Activated T-cell treated with anti-CD3 and anti-CD28 coated beads, Interleukin-2, amount 50 U/mL, for 4 hours (primary cell): Measurements from ENCODE around the gene UHRF1. TPM values are rescaled to one million over a fixed set of nuclear protein-coding genes. Genes with fewer than 3 reads are reported as not detected.
"Not testable (repeated sequence)": the region's sequence is repeated elsewhere in the genome, so short reads cannot be mapped to it uniquely, and the experiment has no call there.

Experiments used
- ATAC-seq, 2 donors: fragments of 200-7000 bp; cut with Tn5 transposase; one replicate each; pipeline ENCODE4 v1.10.0; 2021
- DNase-seq: peaks from one replicate; pipeline ENCODE4 v3.0.0-alpha.2; 2020
- H3K27me3 Mint-ChIP-seq: one replicate; pipeline ENCODE4 v1.8.0; 2021; ENCODE audit warnings: low read depth, mixed read lengths
- H3K36me3 Mint-ChIP-seq: one replicate; pipeline ENCODE4 v1.8.0; 2022; ENCODE audit warnings: mixed read lengths; ENCODE audit not compliant: insufficient read depth
- H3K4me1 Mint-ChIP-seq: one replicate; pipeline ENCODE4 v1.8.0; 2021; ENCODE audit warnings: low read depth, mixed read lengths
- H3K4me3 Mint-ChIP-seq: one replicate; pipeline ENCODE4 v1.8.0; 2021; ENCODE audit warnings: mild to moderate bottlenecking, moderate library complexity, mixed read lengths
- H3K9me3 Mint-ChIP-seq: one replicate; pipeline ENCODE4 v1.8.0; 2021; ENCODE audit warnings: mixed read lengths
- total RNA-seq, 3 donors: library from RNA; stranded (reverse); gene quantifications; one replicate each; pipeline ENCODE4 v1.2.1, GENCODE V29; 2021

The UHRF1 gene
- 100 to 1,000 TPM; 148 to 221 (median 173) TPM for total RNA-seq

DNA sequence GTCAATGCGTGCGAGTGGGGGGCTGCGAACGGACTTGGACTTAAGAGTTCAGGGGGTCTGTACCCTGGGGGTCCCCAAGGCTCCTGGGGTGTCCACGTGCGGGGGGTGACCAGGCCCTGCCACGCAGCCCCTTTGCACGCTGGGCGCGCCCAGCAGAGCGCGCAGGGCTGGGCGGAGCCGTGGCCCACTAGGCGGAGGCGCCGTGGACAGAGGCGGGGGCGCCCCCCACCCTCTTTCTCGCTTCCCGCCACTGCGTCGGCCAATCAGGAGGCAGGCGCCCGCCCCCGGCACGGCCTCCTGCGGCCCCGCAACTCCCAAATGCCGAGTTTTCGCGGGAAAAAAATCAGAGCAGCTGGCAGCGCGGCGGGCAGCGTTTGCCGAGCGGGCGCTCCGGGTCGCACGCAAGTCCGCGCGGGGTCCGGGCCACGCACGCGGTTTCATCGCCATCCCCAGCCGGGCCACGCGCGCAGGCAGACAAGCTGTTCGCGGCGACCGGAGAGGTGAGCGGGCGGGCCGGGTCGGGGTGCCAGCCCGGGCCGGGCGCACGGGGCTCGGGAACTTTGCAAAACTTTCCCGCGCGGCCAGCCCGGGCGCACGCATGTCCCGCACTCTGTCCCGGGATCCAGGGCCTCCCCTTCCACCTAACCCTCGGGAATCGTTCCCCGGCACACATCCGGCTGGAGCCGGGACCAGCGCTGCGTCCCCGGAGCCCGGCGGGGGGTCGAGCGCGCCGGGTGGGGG lies at the start of gene UHRF1:
Gene UHRF1, plus strand, starts transcription at position 346 of the 741 bp plus-strand sequence. CDS start 1,385 bp downstream, outside the sequence.
- H3K36me3 Mint-ChIP-seq: peaks cover 7% of the 10 kb centered on the region
- DNase-seq: no peak
- no peaks in the 10 kb centered on the region for H3K9me3 Mint-ChIP-seq

DNA sequence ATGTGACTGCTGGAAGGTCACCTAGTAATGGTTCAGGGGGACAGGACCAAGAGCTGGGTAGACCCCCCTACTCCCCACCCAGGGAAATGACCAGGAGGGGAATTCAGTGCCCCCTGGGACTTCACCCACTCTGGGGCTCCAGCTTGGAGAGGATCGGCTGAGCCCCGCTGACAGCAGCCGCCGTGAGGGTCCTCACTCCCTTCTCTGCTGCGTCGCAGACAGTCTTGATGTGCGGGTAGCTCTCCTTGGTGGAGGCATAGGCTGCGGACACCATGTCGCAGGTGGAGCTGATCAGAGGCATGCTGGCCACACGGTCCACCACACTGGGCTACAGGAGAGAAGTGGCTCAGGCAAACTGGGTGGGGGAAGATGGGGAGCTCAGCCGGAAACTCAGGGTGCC lies 49.6 kb upstream of the UHRF1 start:
- no peak overlapping the region for H3K4me3 Mint-ChIP-seq
- no peaks in the 10 kb centered on the region for H3K36me3 Mint-ChIP-seq
- no peak for ATAC-seq
- no peaks in the 10 kb centered on the region for H3K4me1 Mint-ChIP-seq
- no peak for DNase-seq
- no peaks in the 10 kb centered on the region for H3K27me3 Mint-ChIP-seq
- H3K9me3 Mint-ChIP-seq: no peaks in the 10 kb centered on the region

More for the DNA sequence above, at the start of gene UHRF1:
- ATAC-seq: peak; percentile 54 to 62
- peak within 1 kb of the TSS; percentile 82 for H3K4me3 Mint-ChIP-seq
- H3K27me3 Mint-ChIP-seq: no peaks in the 10 kb centered on the region
- peaks cover 50% of the 10 kb centered on the region for H3K4me1 Mint-ChIP-seq

DNA sequence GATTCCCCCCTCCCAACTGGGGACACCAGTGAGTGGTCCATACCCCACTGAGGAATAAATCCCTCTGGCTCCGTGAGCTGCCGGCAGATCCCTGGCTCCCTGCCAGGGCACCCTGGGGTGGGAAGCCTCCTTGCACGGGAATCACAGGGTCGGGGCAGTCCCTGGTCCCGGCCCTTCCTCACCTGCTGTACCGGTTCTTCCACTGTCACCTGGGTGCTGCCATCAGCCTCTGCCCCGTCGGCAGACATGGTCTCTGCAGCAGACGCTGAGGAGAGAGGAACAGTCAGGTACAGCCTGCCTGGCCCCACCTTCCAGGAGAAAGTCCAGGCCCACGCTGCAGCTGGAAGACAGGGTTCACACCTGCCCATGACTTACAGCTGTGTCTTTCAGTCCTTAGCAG lies 48.2 kb upstream of the UHRF1 start:
- Mint-ChIP-seq H3K9me3 (no peaks in the 10 kb centered on the region), H3K4me3 (no peak overlapping the region), H3K4me1 (no peaks in the 10 kb centered on the region), H3K36me3 (no peaks in the 10 kb centered on the region), H3K27me3 (no peaks in the 10 kb centered on the region)
- ATAC-seq (no peak), DNase-seq (no peak)

DNA sequence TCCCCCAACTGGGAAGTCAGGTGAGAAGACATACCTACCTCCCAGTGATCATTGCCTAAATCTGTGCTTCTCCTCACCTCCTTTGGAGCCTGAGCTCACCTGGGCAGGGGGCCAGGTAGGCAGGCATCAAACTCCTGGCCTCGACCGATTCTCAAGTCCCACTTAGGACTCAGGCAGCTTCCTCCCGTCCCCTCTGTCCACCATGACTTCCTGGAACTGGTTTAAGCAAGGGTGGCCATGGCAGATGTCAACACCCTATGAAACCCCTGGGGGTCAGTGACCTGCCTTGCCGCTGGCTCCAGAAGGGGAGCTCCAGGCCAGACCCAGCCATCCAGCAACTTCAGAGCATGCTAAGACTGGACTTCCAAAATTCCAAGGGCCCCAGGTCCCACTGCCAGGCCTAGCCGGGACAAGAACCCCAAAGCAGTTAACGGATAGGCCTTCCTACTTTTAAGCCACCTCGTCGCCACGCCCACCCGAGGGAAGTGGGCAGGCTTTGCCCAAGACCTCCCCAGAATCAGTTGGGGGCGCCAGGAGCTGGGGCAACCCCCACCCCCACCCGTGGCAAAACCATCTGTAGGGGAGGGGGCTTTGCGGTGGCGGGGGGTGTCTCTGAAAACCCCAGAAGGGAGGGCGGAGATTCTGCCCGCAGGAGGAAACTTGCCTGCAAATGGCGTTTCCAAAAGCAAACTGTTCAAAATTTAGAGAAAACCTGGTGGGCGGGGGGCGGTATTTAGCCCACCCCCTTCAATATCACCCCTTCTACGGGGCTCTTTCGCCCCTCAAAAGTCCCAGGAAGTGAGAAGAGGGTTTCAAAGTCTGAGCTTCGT lies 42.5 kb upstream of the UHRF1 start:
- H3K9me3 Mint-ChIP-seq: no peaks in the 10 kb centered on the region
- H3K36me3 Mint-ChIP-seq: no peaks in the 10 kb centered on the region
- peaks cover 16% of the 10 kb centered on the region for H3K4me1 Mint-ChIP-seq
- peak; percentile 57 for DNase-seq
- peak overlapping the region; percentile 82 for H3K4me3 Mint-ChIP-seq
- H3K27me3 Mint-ChIP-seq: no peaks in the 10 kb centered on the region
- ATAC-seq: no peak

DNA sequence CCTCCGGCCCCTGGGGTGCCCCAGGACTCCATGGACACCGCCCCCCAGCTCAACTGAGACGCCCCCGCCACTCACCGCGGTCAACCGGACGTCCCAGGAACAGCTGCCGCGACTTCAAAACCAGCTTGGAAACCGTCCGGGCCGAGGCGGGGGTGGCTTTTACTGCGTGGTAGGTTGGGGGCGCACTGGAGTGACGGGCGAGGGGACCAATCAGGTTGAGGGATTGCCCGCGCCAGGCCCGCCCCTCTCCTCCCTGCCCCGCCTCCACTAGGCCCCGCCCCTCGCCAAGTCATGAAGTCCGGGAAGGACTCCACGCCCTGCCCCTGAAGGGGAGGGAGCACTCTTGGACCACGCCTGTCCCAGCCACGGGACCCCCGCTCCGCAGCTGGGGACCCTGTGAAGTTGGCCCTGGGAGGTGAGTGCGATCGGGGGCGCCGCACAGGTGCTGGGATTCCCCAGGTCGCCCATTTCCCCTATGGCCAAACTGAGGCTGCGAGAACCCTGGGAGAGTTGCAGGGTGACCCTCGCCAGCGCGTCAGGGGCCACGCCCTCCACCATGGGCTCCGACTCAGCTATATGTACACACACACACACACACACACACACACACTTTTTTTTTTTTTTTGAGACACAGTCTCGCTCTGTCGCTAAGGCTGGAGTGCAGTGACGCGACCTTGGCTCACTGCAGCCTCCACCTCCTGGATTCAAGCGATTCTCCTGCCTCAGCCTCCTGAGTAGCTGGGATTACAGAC lies 41.6 kb upstream of the UHRF1 start, which contains the start of gene PLIN3:
Gene PLIN3, minus strand, starts transcription at position 134 of the 752 bp plus-strand sequence. CDS start 6,273 bp downstream, outside the sequence.
- Mint-ChIP-seq H3K4me3 (peak within 1 kb of the TSS; percentile 82), H3K36me3 (no peaks in the 10 kb centered on the region), H3K9me3 (no peaks in the 10 kb centered on the region)

DNA sequence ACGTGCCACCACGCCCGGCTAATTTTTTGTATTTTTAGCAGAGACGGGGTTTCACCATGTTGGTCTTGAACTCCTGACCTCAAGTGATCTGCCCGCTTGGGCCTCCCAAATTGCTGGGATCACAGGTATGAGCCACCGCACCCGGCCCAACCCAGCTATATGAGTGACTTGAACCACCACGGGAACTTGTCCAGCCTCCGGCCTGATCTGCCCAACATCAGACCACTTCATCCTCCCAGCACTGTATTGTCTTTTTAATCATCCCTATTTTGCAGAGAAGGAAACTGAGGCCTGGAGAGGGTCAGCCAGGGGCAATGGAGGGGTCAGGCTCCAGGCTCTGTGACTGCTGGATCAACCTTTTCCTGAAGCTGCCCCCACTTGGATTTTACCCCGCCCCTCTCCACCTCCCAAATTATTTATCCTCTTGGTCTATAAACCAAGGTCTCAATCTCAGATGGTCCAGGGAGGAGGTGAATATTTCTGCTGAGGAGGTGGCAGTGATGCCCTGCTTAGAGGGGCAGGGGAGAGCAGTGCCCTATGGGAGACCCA lies 40.9 kb upstream of the UHRF1 start:
- Mint-ChIP-seq H3K36me3 (no peaks in the 10 kb centered on the region), H3K4me1 (peaks cover 21% of the 10 kb centered on the region), H3K9me3 (no peaks in the 10 kb centered on the region), H3K4me3 (peak overlapping the region; percentile 82), H3K27me3 (peaks cover 3% of the 10 kb centered on the region)
- ATAC-seq: no peak
- no peak for DNase-seq

More for the DNA sequence above, 41.6 kb upstream of the UHRF1 start, which contains the start of gene PLIN3:
- ATAC-seq: peak; percentile 95 to 96
- peak; percentile 91 for DNase-seq
- Mint-ChIP-seq H3K27me3 (peaks cover 3% of the 10 kb centered on the region), H3K4me1 (peaks cover 20% of the 10 kb centered on the region)

DNA sequence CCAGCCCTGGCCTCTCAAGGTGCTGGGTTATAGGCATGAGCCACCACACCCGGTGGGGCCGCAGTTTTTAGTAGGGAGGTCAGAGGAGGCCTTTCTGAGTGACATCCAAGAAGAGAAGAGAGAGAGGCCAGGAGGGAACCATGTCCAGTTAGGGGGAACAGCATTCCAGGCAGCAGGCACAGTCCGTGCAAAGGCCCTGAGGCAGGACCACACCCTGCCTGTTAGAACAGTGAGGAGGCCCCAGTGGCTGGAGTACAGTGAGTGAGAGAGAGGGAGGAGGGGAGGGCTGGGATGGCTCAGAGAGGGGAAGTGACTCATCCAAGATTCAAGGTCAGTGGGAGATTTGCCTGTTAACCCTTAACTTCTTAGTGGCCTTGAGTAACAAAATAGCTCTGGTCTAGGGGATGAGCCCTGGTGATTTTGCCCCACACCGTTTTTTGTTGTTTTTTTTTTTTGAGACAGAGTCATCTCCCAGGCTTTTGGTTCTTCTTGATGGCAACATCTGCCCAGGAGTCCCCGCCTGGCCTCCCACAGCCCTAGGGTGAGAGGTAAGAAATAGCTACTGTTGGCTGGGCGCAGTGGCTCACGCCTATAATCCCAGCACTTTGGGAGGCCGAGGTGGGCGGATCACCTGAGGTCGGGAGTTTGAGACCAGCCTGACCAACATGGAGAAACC lies 39.1 kb upstream of the UHRF1 start:
- ATAC-seq: peak in 1 of 2 donors; percentile 16
- no peak for DNase-seq
- H3K4me1 Mint-ChIP-seq: peaks cover 21% of the 10 kb centered on the region
- no peaks in the 10 kb centered on the region for H3K9me3 Mint-ChIP-seq
- no peaks in the 10 kb centered on the region for H3K36me3 Mint-ChIP-seq
- H3K4me3 Mint-ChIP-seq: no peak overlapping the region
- peaks cover 3% of the 10 kb centered on the region for H3K27me3 Mint-ChIP-seq

DNA sequence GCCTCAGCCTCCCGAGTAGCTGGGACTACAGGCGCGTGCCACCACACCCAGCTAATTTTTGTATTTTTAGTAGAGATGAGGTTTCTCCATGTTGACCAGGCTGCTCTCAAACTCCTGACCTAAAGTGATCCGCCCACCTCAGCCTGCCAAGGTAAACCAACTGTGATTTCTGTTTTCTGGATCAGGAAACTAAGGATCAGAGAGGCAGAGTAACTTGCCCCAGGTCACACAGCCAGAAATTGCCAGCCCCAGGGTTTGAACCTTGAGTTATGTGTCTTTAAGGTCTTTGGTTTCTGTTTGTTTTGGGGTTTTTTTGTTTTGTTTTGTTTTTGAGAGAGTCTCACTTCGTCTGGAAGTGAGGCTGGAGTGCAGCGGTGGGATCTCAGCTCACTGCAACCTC lies 37.6 kb upstream of the UHRF1 start:
- Mint-ChIP-seq H3K9me3 (no peaks in the 10 kb centered on the region), H3K4me3 (no peak overlapping the region), H3K36me3 (no peaks in the 10 kb centered on the region), H3K27me3 (peaks cover 3% of the 10 kb centered on the region), H3K4me1 (peaks cover 15% of the 10 kb centered on the region)
- ATAC-seq: no peak
- no peak for DNase-seq

DNA sequence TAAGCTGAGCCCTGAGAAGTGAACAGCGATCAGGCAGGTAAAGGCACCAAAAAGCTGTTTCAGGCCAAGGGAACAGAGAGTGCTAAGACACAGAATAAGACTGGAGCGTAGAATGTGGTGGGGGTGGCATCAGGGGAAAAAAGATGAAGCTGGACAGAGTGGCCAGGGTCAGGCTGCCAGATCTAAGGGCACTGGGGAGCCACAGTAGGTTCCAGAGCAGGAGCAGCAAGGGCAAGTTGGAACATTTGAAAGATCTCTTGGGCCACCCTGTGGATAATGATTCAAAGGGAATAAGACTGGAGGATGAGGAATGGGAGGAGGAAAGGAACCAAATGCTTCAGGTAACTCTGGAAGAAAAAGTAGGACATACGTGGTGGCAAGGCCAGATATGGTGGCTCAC lies 35.4 kb upstream of the UHRF1 start:
- H3K9me3 Mint-ChIP-seq: no peaks in the 10 kb centered on the region
- no peak overlapping the region for H3K4me3 Mint-ChIP-seq
- peaks cover 3% of the 10 kb centered on the region for H3K27me3 Mint-ChIP-seq
- peaks cover 12% of the 10 kb centered on the region for H3K4me1 Mint-ChIP-seq
- DNase-seq (no peak), ATAC-seq (no peak)
- H3K36me3 Mint-ChIP-seq: no peaks in the 10 kb centered on the region

DNA sequence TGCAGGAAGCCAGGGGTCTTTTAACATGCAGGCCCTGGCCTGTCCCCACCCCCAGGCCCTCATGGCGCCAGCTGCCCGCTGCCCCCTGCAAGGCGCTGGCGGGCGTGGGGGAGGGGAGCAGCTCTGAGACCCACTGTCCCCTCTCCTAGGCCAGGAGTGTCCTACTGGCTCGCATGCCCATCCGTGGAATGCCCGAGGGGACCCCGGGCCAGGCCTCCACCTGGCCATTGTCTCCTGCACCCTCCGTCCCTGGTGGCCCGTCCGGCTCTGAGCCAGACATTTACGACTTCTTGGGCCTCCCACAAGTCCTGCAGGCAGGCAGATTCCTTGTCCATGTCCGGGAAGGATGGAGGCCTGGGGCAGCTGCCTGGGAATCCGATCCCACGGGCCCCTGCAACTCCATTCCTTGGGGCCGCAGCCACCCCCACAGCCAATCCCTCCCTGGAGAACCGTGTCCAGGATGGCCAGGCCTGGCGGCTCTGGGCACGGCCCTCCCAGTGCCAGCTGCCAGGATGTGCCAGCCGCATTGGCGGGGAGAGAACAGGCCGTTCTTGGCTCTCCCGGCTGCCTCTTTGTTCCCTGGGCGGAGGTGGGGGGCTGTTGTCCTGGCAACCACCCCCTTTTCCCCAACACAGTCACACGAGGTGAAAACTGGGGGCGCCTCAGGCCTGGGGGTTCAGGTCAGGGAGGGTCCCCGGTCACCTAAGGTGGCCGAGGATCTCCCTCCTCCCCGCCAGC lies 31.4 kb upstream of the UHRF1 start:
- peaks cover 3% of the 10 kb centered on the region for H3K4me1 Mint-ChIP-seq
- H3K4me3 Mint-ChIP-seq: no peak overlapping the region
- ATAC-seq (peak; percentile 14 to 18), DNase-seq (no peak)
- no peaks in the 10 kb centered on the region for H3K36me3 Mint-ChIP-seq
- H3K9me3 Mint-ChIP-seq: no peaks in the 10 kb centered on the region
- no peaks in the 10 kb centered on the region for H3K27me3 Mint-ChIP-seq

DNA sequence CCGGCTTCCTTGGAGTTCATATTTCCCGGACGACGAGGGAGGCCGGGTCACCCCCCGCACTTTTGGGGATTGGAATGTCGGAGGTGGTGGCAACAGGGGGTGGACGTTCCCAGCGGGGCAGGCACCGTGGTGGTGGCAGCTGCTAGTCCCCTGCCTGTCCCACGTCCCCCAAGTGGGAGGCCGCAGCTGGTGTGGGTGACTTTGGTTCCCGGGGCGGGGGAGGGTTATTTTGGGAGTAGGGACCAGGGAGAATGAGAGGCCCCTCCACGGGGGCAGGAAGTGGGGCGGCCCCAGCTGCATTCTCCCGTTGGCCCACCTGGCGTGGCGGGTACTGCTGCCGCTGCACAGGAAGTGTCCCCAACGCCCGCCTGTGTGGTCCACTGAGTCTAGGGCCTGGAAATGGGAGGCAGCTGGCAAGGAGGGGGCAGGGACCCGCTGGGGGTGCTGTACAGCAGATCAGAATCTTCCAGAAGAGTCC lies 30.8 kb upstream of the UHRF1 start:
- H3K27me3 Mint-ChIP-seq: no peaks in the 10 kb centered on the region
- H3K4me3 Mint-ChIP-seq: no peak overlapping the region
- H3K9me3 Mint-ChIP-seq: no peaks in the 10 kb centered on the region
- no peaks in the 10 kb centered on the region for H3K36me3 Mint-ChIP-seq
- no peak for DNase-seq
- peaks cover 3% of the 10 kb centered on the region for H3K4me1 Mint-ChIP-seq
- ATAC-seq: peak; percentile 21 to 48

DNA sequence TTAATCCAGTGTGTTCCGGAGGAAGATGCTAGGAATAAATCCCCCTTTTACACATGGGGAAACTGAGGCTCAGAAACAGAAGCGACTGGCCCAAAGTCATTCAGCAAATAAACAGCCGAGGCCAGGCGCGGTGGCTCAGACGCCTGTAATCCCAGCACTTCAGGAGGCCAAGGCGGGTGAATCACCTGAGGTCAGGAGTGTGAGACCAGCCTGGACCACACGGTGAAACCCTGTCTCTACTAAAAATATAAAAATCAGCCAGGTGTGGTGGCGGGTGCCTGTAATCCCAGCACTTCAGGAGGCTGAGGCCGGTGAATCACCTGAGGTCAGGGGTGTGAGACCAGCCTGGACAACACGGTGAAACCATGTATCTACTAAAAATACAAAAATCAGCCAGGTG lies 30.3 kb upstream of the UHRF1 start:
- Mint-ChIP-seq H3K27me3 (no peaks in the 10 kb centered on the region), H3K36me3 (no peaks in the 10 kb centered on the region), H3K9me3 (no peaks in the 10 kb centered on the region), H3K4me3 (no peak overlapping the region), H3K4me1 (peaks cover 3% of the 10 kb centered on the region)
- no peak for ATAC-seq
- no peak for DNase-seq

DNA sequence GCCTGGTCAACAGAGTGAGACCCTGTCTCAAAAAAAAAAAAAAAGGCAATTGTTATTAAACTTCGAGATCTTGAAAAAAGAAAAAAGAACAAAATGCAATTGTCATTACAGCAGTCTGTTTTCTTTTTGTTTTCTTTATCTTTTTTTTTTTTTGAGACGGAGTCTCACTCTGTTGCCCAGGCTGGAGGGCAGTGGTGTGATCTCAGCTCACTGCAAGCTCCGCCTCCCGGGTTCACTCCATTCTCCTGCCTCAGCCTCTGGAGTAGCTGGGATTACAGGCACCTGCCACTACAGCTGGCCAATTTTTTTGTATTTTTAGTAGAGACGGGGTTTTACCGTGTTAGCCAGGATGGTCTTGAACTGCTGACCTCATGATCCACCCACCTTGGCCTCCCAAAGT lies 26.4 kb upstream of the UHRF1 start:
- H3K4me1 Mint-ChIP-seq, H3K27me3 Mint-ChIP-seq, ATAC-seq, H3K9me3 Mint-ChIP-seq, DNase-seq, H3K36me3 Mint-ChIP-seq, H3K4me3 Mint-ChIP-seq: not testable (repeated sequence)
